ENCODE results near the gene SLC11A1. TPM values are rescaled to one million over a fixed set of nuclear protein-coding genes. Genes with fewer than 3 reads are reported as not detected.

The SLC11A1 gene
- total RNA-seq, 1 donor from 2014 or later = 36.6 TPM

- Histone ChIP-seq H3K27ac (peak overlapping the region; percentile 99), H3K4me1 (peaks cover 20% of the 10 kb centered on the region), H3K9me3 (no peaks in the 10 kb centered on the region), H3K27me3 (no peaks in the 10 kb centered on the region), H3K36me3 (no peaks in the 10 kb centered on the region), H3K4me3 (peak overlapping the region; percentile 79 to 90)
- peak in 1 of 2 donors; percentile 97 for DNase-seq (ENCODE audit: extremely low spot score in 2 of 2)
- TF ChIP-seq POLR2A (IDR thresholded peaks at IDR 0.05) (peak in 1 of 2 donors; percentile 51), POLR2AphosphoS5 (IDR thresholded peaks at IDR 0.05; ENCODE audit: insufficient read depth in 1 of 2, low read depth in 1 of 2) (peak; percentile 98 to 99), CTCF (IDR thresholded peaks at IDR 0.05) (peak; percentile 73 to 91 (median 87))
- intact Hi-C loops (cut with DNase I) = loop anchor here (5.0 kb wide), 1 partner anchor 104 kb away; the partner anchor contains the start of gene TMBIM1
Measured at GRCh38 chr2:218395826-218396687, 14.0 kb downstream of the SLC11A1 start.

- DNase-seq (ENCODE audit: extremely low spot score in 2 of 2) = no peak
- H3K36me3 ChIP-seq = peaks cover 0 to 6% of the 10 kb centered on the region in 2 donors
- H3K9me3 ChIP-seq = no peaks in the 10 kb centered on the region
- TF ChIP-seq CTCF (IDR thresholded peaks at IDR 0.05) = no peak
- intact Hi-C loops (cut with DNase I) = loop anchor here (5.0 kb wide), 1 partner anchor 105 kb away; the partner anchor contains the start of gene TMBIM1
- peak overlapping the region; percentile 99 for H3K27ac ChIP-seq
- no peaks in the 10 kb centered on the region for H3K27me3 ChIP-seq
- H3K4me1 ChIP-seq = peaks cover 28% of the 10 kb centered on the region
- H3K4me3 ChIP-seq = peak overlapping the region; percentile 79 to 90
Measured at GRCh38 chr2:218396688-218397462, 14.8 kb downstream of the SLC11A1 start.

GRCh38 chr2:218397463-218397819 is 15.4 kb downstream of the SLC11A1 start:
- intact Hi-C loops (cut with DNase I) = loop anchor here (5.0 kb wide), 1 partner anchor 105 kb away; the partner anchor contains the start of gene TMBIM1
- TF ChIP-seq POLR2A (IDR thresholded peaks at IDR 0.05) = no peak
- TF ChIP-seq POLR2AphosphoS5 (IDR thresholded peaks at IDR 0.05; ENCODE audit: insufficient read depth in 1 of 2, low read depth in 1 of 2) = no peak
- no peak for TF ChIP-seq CTCF (IDR thresholded peaks at IDR 0.05)

GRCh38 chr2:218397820-218398436 is 15.9 kb downstream of the SLC11A1 start:
- Histone ChIP-seq H3K27me3 (no peaks in the 10 kb centered on the region), H3K4me1 (peaks cover 39% of the 10 kb centered on the region), H3K4me3 (peak overlapping the region; percentile 79 to 90), H3K27ac (peak overlapping the region; percentile 99), H3K36me3 (peaks cover 0 to 16% of the 10 kb centered on the region in 2 donors), H3K9me3 (no peaks in the 10 kb centered on the region)
- intact Hi-C loops (cut with DNase I) = loop anchor here (5.0 kb wide), 1 partner anchor 106 kb away; the partner anchor contains the start of gene TMBIM1
- TF ChIP-seq POLR2A (IDR thresholded peaks at IDR 0.05) (peak in 1 of 2 donors; percentile 8), CTCF (IDR thresholded peaks at IDR 0.05) (no peak), POLR2AphosphoS5 (IDR thresholded peaks at IDR 0.05; ENCODE audit: insufficient read depth in 1 of 2, low read depth in 1 of 2) (peak in 1 of 2 donors; percentile 82)
- no peak for DNase-seq (ENCODE audit: extremely low spot score in 2 of 2)

More at GRCh38 chr2:218397463-218397819, 15.4 kb downstream of the SLC11A1 start:
- Histone ChIP-seq H3K9me3 (no peaks in the 10 kb centered on the region), H3K27ac (peak overlapping the region; percentile 99), H3K36me3 (peaks cover 0 to 12% of the 10 kb centered on the region in 2 donors), H3K4me3 (peak overlapping the region; percentile 79 to 90), H3K4me1 (peaks cover 34% of the 10 kb centered on the region), H3K27me3 (no peaks in the 10 kb centered on the region)
- no peak for DNase-seq (ENCODE audit: extremely low spot score in 2 of 2)

All from vagina (tissue), 2 donors.